Retina (tissue), 1 donor: ENCODE results near the gene SLC49A3.
"Not testable (repeated sequence)": the region's sequence is repeated elsewhere in the genome, so short reads cannot be mapped to it uniquely, and the experiment has no call there.

Source experiments
- DNase-seq: peaks from one replicate; pipeline ENCODE4 v3.0.0-alpha.2; 2016

Gene SLC49A3

DNA sequence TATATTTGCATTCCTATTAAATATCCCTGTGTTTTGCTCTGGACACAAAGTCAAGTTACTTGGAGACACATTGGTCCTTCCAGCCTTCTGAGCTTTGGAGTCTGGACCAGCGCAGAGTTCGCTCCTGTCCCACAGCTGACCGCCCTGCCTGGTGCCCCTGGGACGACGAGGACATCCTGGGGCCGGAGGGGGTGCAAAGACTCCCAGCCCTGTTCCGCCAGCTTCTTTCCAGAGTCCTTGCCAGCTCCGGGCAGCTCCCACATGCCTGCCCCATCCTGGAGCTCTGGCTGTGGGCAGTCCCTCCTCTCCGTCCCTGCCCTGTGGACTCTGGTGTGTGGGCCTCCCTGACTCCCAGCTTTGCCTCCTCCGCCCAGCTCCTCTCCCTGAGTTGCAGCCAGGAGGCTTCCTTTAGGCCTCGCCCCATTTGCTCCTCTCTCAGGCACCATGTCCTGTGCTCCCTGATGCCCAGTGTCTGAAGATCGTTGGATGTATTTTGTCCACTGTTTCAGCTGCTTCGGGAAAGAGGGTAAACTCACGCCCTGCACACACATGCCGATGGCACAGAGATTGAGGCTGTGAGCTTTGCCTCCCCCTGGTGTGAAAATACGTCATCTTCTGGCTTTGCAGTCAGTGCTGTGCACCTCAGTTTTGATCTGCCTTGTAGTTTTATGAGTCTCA lies 11.8 kb upstream of the SLC49A3 start:
- DNase-seq = no peak

DNA sequence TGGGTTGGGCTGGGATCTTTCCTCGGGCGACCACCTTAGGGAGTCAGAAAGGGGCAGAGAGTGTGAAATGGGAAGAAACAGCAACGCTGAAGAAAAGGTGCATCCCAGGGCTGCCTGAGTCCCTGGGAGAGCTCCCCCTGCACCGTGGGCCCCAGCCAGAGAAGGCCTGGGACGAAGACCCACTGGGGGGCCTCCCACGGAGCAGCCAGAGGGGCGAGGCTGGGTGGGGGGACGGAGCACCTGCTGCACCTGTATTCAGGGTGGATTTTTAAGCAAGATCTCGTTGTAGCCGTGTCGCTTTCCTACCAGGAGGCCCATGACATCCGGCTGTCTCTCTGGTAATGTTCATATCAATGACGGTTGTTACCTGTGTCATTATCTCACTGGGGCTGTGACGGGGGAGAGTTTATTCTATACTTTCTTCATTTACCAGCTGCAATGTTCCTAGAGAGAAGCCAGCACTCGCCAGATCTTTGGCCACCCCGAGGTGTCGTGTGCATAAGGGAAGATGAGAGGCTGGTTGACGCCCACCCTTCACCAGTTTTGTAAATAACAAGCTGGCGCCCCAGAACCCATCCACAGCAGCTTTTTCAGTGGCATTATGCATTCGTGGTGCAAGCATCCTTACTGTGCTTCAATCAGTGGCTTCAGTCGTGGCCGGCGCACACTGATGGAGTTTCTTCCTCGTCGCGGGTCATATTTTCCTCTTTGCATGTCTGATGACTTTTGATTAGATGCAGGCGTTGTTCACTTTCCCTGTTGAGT lies 11.0 kb upstream of the SLC49A3 start:
- no peak for DNase-seq

GRCh38 chr4:694341-694940 lies 5.5 kb upstream of the SLC49A3 start:
- DNase-seq = not testable (repeated sequence)

DNA sequence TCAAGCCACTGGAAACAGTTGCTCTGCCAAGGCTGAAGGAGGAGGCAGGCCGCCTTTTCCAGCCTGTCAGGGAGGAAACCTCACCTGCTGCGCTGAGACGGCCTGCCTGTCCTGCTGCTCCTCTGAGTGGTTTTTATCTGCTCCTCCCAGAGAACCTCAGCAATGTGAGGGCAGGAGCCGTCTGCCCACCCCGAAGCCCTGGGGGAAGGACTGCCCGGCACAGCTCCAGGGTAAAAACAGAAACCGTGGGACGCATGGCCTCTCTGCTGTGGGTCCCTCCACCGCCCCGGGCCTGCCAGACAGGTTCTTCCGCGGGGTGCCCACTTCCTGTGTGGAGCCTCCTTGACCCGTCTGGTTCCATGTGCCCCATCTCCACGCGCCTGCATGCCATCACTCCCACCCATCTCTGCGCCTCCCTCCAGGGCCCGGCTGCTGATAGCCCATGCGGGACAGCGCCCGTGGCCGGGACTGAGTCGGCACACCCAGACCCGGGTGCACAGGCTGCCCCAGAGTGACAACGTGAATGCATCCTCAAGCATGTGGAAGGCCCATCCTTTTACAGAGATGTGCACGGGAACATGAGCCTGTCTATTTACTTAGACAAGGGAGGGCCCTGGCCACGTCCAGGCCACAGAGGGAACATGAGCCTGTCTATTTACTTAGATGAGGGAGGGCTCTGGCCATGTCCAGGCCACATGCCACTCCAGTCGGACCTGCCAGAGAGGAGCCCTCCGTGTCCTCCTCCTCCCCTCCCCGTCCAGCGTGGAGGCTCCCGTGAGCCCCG lies 4.0 kb upstream of the SLC49A3 start:
- DNase-seq = no peak

- no peak for DNase-seq
These were observed 772 bp upstream of the SLC49A3 start for GRCh38 chr4:689723-690122.

DNA sequence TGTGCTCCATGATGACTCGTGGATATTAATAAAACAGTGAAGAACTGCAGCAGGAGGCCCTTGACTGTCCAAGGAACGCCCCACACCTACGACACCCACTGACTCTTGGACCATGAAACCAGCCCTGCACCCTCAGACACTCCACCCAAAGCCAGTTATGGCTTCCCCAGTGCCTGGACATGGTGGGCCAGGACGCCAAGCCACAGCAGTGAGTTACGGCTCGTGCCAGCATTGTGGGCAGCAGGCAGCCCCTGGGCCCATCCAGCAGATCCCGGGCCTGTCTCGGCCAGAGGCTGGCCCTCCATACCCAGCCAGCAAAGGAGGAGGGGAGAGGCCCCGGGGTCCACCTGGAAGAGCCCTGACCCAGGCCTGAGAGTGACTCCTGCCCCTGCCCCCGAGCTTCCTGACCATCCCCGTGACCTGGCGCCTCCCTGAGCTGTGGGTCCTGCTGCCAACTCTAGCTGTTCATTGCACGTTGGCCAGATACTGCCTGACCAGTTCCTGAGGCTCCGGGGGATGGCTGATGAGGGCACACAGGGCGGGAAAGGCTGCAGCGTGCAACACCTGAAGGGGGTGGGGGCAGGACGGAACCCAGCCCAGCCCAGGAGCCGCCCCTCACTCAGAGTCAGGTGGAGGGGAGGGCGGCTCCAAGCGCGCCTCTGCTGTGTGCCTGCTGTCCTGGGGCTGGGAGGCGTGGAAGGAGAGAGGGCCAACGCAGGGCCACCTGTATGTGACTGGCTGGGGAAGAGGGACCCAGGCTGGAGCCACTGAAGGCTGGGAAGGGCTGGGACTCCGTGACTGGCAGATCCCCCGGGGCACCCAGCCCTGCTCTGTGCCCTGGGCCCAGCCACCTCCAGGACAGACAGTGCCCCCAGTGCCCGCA lies 739 bp downstream of the SLC49A3 start:
- DNase-seq = no peak

DNA sequence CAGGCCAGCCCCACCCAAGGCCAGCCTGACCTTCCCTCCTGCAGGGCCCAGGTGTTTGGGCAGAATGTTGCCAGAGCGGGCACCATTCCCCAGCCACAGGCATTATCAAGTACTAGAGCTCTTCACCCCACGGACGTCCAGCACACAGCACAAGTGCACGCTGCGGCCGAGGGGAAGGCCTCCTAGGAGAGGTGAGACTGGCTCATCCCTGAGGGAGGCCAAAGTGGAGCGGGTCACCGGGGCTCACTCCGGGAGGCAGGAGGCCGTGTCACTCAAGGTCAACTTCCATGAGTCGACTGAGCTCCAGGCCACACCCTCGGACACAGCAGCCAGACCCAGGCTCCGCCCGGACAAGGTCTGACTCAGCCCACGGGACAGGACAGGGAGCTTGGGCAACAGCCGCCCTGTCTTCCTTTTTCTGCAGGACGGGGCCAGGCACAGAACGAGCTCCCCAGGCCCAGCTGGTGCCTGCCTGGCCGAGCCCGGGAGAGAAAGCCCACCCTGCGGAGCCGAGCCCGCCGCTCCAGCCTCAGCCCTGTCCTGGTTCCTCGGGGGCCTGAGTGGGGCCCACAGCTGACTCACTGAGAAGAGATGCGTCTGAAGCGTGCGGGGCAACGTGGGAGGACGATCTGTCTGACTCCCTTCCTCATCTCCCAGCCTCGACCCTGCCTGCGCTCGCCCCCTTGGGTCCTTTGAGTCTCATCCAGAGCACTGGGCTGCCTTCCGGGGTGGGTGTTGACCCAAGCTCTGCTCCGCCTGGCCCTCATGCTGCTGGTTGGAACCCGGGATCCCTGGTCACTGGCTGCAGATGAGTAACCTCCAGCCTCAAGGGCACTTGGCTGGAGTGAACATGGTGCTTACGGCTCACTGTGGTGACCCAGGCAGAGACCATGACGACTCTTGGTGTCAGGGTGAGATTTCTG lies 1.6 kb downstream of the SLC49A3 start:
- DNase-seq = no peak

GRCh38 chr4:686413-687040 lies 2.4 kb downstream of the SLC49A3 start:
- no peak for DNase-seq

GRCh38 chr4:685679-686412 lies 3.1 kb downstream of the SLC49A3 start:
- no peak for DNase-seq

GRCh38 chr4:684623-685327 lies 4.2 kb downstream of the SLC49A3 start:
- DNase-seq = no peak

DNA sequence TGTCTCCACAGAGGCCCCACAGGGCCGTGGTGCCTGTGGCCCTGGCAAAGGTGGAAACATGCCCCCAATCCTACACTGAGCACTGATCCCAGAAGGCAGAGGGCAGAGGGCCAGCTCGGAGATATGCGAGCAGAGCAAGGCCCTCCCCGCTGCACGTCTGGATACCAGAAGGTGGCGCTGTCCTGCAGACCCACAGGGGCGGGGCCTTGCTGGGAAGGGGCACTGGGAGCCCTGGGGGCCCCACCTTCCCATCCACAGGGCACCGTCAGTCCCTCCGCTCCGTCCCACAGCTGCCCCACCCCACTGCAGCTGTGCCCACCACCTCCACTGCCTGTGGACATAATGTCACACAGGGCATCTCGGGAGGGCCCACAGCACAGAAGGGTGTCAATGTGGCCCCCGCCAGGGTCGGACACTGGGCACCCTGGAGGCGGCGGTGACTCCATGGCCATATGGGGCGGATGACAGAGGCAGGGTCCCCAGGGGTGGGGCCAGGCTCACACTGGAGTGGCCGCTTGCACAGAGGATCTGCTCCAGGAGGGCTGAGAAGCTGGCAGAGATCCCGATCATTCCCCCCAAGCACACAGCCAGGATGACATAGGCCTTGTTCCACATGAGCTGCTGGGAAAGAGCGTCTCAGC lies 4.8 kb downstream of the SLC49A3 start:
- peak; percentile 68 for DNase-seq

DNA sequence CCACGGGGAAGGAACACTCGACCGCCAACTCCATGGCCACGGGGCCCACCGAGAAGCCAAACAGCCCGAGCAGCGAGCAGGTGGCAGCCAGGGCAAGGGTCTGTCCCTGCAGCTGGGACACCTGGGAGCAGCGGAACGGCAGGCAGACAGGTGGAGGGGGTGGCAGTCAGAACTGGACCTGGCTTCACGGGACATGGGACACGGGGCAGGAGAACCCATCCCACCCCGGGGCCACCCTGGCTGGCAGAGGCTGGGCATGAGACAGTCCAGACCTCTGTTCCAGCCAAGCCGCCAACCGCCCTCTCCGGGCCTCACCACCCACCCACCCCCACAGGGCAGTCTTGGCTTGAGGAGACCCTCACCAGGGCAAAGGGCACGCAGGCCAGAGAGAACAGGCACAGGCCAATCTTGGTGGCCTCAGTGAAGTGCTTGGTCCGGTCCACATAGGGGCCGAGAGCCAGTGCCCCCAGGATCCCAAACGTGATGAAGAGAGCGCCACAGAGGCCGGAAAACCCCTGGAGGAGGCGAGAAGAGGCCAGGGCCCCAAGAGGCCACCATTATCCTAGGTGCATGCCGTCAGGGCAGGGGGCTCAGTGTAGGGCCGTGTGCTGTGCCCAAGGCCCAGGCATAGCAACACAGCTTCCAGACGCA lies 5.6 kb downstream of the SLC49A3 start:
- no peak for DNase-seq

GRCh38 chr4:682490-683172 lies 6.3 kb downstream of the SLC49A3 start:
- DNase-seq = no peak

- DNase-seq = no peak
These were observed 7.1 kb downstream of the SLC49A3 start for GRCh38 chr4:681736-682451.

GRCh38 chr4:680928-681645 lies 7.9 kb downstream of the SLC49A3 start:
- DNase-seq = peak; percentile 75

DNA sequence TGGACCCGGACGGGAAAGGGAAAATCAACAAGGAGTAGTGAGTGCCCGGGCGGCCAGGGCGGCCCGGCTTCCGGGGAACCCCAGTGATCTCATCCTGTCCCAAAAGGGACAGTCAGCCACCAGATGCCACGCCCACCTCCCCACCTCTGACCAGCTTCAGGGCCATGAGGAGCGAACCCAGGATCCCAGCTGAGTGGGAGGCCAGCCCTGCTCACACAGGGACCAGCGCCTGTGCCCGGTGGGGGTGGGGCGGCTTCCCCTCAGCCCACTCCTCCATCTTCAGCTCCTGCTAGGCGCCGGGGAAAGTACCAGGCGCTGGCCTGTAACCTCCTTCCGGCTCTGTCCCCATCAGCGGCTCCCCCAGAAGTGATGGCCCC lies 8.4 kb downstream of the SLC49A3 start:
- no peak for DNase-seq
